ENCODE results near the gene KCTD10.

Gene KCTD10

DNA sequence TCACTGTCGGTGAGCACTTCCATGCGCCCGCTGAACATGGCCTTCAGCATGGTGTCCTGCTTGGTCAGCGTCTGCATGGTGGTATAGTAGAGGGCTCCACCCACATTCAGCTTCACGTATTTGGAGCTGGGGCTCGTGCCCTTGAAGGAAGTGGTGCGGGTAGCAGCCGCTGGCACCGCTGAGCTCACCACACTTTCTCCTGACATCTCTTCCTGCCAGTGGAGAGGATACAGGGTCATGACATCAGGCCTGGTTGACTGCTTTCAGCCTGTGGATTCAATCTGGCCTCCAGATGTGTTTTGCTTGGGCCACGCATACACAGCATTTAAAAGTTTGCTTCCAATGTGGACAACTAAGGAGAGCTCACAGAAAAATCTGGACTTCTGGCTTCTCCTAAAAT is 7.6 kb downstream of the KCTD10 start:
- no peak for DNase-seq

DNA sequence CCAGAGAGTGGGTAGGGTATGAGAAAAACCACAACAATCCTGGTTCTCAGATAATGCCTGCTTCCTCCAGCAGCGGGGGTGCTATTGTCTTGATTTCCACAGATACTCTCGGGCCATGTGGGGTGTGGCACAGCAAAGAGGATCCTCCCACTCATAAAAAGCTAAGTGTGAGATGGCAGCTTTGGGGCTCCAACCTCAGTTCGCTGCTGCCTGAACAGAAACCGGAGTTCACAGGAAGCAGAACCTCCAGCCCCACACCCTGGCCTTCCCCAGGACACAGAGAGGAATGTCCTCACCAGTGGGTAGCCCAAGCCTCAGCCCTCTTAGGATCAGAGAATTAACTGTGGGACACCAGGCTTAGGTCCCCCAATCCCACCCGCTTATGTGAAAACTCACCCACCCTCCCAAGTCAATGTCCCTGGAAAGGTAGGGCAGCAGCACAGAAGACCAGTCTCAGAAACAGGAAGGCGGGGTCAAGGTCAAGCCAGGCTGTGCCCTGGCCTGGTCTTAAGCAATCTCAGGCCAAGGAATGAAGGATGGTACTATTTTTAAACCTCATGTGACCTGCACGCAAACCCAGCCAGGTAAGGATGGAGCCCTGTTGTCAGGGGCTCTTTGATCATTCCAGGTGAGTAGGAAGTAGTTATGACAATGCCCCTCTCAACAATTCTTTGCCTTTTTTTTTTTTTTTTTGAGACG is 9.0 kb downstream of the KCTD10 start:
- DNase-seq = no peak

GRCh38 chr12:109466821-109467220 is 10.3 kb downstream of the KCTD10 start:
- DNase-seq = no peak

GRCh38 chr12:109466305-109466704 is 10.8 kb downstream of the KCTD10 start:
- DNase-seq = no peak

- DNase-seq = peak; percentile 16
These were observed 12.3 kb downstream of the KCTD10 start for GRCh38 chr12:109464642-109465351.

GRCh38 chr12:109463756-109464155 is 13.3 kb downstream of the KCTD10 start:
- no peak for DNase-seq

DNA sequence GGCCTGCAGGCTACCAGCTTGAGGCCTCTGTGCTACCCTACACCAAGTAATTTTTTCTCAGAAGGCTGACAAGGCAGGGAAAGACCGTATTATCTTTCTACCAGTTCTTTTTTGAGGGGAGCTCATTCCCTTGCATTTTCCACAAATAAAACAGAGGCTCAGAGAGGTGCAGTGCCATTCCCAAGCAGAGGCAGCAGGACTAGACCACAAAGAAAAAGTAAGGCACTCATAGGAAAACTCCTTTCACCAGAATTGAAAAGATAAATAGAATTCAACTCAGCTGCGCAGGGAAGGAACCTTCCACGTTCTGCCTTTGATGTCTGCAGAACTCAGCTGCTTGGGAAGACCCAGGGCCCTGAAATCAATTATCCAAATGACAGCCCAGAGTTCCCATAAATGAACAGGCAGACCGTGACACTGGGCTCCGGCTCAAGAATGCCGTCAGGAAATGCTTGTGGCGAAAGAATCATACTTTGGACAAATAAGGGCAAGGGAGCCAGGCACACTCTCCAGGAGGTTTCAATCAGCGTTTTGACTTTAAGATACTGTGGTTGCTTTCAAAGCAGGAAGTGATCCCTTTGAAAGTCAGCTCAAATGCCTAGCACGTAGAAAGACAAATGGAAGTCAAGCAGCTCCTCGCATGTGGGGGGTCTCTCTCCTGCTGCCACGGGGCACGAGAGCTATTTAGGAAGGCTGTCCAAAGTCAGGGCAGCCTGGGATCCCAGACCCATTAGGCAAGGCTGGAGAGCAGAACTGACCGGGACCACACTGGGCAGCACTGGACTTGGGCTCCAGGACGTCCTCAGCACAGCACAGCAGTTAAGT is 14.0 kb downstream of the KCTD10 start:
- peak; percentile 89 for DNase-seq

DNA sequence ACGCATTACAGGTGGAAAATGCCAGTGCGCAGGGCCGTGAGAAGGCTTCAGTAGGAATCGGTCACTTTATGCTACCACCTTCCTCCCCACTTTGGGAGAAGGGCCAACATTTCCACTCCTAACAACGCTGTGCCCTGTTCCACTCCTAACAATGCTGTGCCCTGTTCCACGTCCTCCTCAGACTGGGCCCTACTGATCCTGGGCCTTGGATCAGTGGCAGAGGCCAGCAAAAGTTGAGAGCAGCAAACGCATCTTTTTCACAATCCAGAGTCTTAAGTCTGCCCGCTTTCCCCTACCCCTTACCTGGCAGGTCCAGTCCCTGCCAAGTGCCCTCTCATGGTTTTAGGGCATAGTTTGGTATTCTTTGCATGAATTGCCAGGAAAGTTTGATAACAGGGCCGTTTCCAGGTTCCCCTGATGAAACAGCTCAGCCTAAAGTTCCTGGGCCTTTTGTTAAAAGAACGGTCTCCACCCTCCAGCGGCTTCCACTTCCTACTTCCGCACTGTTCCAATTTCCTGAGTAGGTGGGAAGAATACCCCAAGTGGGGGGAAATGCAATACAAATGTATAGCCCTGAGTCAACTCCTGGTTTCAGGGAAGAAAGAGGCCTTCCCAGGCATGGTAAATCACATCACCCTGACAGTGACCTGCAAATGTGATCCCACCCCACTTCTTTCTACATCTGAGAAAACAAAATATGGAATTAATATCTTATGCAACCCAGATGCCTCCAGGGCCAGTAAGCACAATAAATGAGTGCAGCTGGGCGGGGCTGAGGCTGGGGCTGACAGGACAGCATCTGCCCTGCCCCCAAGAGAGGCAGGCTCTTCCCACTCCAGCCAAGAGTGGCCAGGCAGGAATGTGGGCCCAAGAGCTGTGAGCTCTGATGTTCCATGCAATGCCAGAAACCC is 15.0 kb downstream of the KCTD10 start:
- no peak for DNase-seq

DNA sequence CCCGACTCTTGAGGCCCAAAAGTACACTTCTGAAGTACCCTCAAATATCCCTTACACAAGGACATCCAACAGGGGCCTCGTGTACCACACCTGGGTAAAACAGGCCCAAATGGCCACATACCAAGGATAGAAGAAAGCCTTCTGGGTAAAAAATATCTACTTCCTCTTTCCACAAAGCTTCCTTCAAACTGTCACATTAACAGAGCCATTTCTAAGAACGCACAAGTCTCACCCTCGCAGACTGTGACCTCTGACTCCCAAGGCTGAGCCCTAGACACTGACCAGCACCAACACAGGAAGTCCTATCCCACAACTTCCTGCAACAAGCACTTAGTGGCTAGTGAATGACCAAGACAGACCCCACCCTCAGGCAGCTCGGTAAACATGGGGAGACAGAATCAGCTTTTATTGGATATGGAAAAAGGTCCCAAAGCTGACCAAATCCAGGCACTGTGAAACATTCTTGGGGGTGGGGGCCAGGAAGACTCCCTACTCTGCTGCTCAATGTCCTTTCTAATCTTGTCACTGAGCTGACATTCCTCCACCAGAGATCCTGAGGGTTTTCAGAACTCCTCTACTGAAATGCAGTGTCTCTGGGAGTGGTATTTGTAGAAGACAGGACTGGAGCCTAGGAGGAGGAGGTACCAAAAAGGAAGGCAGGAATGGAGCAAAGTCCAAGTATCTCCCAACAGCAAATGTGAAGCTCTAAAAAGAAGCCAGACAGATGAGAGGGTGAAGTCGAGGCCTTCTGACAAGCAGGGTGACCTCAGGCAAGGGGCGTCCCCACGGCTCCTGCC is 15.9 kb downstream of the KCTD10 start:
- DNase-seq = no peak

- no peak for DNase-seq
These were observed 16.6 kb downstream of the KCTD10 start for GRCh38 chr12:109460538-109460937.

- no peak for DNase-seq
These were observed 17.9 kb downstream of the KCTD10 start for GRCh38 chr12:109459247-109459646.

GRCh38 chr12:109458771-109459208 is 18.3 kb downstream of the KCTD10 start:
- DNase-seq = no peak

DNA sequence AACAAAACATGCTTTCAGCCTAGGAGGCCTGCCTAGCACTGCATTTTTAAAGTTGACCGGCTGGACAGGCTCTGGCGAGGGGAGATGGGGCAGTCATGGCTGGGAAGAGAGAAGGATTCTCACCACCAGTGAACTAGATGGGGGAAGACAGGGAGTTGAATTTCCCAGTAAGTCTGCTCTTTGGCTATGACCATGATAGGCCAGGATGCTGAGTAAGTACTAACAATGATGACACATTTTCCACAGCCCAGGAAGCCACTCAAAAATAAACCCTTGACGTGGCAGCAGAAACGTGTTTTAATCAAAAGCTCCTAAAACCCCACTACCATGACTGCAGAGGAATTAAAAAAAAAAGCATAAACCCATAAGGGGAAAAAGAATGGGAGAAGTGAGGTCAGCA is 19.0 kb downstream of the KCTD10 start:
- no peak for DNase-seq

- DNase-seq = no peak
These were observed 21.4 kb downstream of the KCTD10 start for GRCh38 chr12:109455706-109456105.

DNA sequence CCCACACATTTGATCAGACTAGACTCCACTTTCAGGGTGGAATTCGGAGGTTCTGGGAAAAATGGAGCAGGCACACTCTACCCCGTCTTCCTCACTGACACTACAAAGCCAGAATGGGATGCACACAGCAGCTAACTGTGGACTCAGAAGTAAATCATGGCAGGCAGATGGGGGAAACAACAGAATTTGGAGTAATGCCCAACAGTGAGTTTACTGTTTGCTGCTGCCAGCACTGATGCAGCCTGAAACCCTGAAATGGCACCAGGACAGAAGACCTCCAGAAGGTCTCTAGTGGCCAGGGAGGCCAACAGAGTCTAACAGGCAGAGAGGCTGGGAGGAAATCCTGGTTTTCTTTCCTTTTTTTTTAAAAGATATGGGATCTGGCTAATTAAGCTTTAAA is 24.6 kb downstream of the KCTD10 start:
- DNase-seq = no peak

- no peak for DNase-seq
These were observed 25.7 kb downstream of the KCTD10 start for GRCh38 chr12:109451400-109451799.

GRCh38 chr12:109450980-109451379 is 26.1 kb downstream of the KCTD10 start:
- DNase-seq = no peak

DNA sequence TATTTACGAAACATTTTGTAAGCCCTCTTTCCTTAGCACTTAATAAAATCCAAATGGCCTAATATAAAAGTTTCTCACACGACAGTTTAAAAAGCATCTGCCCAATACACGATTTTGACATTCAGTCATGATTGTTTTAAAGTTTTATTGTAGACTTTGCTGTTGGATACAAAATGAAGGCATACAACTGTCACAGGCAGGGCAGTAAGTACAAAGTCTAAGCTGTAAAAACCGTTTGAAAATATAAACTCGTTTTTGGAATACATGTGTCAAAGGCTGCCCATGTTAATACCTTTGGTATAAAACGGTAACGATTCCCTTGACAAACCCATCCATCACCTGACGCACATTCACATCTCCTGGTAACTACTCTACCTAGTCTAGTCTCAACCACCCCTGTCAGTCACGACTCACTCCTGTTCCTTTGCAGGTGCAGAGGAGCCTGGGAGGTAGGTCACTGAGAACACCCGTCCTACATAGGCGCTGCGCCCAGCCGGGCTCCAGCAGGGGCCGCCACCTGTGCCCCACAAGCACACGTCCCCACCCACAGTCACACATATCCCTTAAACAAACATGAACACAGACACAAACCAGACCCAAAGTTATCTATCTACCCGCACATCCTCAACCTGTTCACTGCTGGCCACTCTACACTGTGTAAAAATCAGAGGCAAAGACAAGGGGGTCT is 27.1 kb downstream of the KCTD10 start:
- no peak for DNase-seq

GRCh38 chr12:109448707-109449390 is 28.3 kb downstream of the KCTD10 start:
- no peak for DNase-seq

DNA sequence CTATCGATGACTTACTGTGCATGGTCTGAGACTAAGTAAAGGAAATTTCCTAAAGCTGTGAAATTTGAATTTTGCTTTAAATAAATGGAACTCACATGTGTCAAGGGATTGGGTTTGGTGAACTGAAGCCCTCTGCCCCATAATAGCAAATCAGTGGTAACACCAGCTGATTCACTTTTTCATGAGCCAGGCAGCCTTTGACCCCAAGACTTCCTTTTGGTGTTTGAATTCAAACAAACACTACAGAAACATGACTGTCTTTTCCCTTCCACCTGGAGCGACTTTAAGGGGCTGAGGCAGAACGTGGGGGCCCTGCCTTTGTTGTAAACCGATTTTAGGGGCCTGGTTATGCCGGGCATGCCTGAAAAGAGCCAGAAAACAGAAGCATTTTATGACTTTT is 28.8 kb downstream of the KCTD10 start:
- no peak for DNase-seq

DNA sequence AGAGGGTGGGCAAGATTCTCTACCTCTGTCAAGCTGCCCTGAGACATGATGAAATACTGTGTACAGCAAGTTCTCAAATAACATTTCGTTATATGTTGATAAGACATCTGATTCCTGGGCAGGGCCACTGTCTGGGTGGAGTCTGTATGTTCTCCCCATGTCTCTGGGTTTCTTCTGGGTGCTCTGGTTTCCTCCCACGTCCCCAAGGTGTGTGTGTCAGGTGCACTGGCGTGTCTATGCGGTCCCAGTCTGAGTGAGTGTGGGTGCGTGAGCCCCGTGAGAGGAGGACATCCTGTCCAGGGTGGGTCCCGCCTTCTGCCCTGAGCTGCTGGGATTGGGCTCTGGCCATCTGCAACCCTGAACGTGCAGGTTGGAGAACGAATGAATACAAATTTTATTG is 29.6 kb downstream of the KCTD10 start:
- no peak for DNase-seq
